Kidney tubule cell (primary cell): ENCODE data around the gene DHCR24.

ENCODE experiments used
- DNase-seq: peaks from one replicate; pipeline ENCODE4 v3.0.0-alpha.2; 2018; ENCODE audit warnings: low spot score

Gene DHCR24

DNA sequence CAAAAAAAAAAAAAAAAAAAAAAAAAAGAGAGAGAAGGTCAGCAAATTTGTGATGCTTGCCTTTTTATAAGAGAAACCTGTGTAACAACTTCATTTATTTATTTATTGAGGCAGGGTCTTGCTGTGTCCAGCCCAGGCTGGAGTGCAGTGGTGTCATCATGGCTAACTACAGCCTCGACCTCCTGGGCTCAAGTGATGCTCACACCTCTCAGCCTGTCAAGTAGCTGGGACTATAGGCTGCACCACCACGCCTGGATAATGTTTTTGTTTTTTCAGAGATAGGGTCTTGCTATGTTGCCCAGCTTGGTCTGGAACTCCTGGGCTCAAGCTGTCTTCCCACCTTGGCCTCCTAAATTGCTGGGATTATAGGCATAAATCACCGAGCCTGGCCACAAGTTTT, 42.4 kb downstream of the DHCR24 start:
- DNase-seq, result no peak

DNA sequence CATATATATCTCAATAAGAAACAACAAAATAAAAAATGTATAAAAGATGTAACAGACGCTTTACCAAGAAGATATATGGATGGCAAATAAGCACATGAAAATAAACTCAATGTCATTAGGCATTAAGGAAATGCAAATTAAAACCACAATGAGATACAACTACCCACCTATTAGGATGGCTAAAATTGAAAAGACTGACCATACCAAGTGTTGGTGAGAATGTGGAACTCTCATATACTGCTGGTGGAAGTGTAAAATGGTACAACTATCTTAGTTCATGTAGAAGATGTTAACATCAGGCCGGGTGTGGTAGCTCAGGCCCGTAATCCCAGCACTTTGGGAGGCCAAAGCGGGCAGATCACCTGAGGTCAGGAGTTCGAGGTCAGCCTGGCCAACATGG, 43.5 kb downstream of the DHCR24 start:
- DNase-seq, result no peak

DNA sequence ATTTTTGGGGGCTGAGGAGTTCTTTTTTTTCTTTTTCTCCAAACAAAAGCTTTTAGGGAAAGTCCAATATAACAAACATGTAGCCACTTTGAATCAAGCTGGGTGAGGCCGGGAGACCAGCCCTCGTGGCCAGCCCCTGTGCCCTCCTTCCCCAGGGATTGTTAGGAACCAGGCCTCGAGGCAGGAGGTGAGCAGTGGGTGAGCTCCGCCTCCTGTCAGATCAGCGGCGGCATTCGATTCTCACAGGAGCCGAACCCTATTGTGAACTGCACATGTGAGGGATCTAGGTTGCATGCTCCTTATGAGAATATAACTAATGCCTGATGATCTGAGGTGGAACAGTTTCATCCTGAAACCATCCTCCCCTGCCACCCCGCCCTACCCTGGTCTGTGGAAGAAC, 44.0 kb downstream of the DHCR24 start:
- DNase-seq, result no peak

DNA sequence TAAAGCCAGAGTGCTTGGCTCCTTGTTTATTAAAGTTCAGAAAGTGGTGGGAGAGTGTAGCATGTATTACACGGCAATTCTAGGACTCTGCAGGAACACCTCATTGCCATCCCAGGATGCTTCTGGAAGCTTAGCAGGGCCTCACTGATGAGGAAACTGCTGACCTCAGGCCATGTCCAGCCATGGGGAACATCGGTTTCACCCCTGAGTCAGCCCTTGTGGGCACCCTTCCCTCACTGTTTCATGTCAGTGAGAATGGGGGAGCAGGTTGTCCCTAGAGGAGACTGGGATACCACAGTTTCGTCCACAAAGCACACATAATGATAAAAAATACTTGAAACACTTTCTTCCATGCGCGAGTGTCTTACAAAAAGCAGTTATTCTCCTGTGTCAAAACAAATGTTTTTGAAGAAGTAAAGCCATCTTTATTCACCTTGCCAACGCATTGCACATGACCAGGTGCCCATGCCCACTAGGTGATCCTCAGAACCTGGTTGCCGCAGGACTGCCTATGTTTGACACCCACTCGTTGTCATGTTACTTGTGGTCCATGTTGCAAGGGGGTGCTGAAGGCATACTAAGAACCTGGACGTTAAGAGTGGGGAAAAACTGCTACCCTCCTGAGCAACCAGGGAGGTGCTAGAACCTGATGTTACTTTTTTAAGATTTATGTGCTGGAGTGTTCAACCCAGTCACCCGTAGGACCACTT, 44.6 kb downstream of the DHCR24 start:
- no peak for DNase-seq

DNA sequence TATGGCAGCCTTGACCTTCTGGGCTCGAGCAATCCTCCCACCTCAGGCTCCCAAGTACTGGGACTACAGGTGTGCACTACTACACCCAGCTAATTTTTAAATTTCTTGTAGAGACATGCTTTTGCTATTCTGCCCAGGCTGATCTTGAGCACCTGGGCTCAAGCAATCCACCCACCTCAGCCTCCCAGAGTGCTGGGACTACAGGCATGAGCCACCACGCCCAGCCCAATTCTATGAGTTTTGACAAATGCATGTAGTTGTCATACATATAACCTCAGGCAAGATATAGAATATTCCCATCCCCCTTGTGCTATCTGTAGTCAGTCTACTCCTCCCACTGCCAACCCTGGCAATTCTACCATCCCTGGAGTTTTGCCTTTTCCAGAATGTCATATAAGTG, 47.2 kb downstream of the DHCR24 start:
- no peak for DNase-seq

DNA sequence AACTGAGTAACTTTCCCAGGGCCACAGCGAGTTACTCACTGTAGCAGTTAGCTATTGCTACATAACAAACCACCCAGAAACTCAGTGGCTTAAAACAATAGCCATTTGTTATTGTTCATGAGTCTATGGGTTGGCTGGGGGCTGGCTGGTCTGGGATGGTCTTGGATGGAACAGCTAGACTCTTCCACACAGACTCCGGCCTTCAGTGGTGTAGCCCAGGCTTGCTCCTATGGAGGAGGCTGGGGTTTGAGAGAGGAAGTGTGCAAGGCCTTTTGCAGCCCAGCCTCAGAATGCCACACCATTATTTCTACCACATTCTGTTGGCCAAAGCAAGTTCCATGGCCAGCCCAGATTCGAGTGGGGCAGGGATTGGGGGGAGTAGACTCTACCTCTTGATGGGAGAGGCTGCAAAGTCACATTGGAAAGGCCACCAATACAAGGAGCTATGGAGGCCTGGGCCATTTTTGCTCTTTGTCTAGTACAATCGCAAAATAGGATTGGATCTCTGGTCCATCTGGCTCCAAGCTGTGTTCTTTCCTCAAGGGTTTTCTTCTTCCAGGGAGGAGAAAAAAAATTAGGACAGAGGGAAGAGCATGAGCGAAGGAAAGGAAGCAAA, 48.3 kb downstream of the DHCR24 start:
- DNase-seq, result no peak

DNA sequence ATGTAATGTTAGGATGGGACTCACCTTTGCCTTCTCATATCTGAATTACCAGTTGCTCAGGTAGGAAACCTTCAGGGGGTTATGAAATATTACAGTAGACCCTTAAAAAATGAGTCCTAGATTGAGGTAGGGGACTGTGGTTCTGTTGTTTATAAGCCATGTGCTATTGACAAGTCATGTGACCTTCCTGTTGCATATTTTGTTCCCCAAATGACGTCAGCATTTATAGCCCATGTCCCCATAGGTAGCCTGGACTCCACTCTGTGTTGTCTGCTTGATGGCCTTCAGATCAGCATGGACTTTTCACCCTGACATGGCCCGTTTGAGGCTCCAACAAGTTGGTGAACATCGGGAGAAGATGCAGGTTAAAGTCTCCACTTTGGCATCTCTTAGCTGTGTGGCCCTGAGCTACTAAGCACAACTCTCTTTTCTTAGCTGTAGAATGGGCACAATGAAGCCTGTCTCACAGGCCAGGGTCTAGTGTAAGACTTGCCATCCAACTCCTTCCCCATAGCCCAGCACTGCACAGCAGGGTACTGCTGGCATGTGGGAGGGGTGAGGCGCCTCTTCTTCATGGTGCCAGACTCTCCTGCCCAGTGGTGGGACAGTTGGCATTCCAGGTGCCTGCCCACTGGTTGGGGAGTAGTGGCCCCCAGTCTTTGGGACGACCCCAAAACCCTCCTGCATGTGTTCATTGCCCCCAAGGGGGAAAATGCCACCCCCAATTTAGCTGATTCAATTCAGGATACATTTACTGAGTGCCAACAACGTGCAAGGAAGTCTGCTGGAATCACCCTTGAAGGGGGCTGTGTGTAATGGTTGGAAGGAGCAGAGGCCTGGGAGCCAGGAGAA, 49.8 kb downstream of the DHCR24 start:
- no peak for DNase-seq

DNA sequence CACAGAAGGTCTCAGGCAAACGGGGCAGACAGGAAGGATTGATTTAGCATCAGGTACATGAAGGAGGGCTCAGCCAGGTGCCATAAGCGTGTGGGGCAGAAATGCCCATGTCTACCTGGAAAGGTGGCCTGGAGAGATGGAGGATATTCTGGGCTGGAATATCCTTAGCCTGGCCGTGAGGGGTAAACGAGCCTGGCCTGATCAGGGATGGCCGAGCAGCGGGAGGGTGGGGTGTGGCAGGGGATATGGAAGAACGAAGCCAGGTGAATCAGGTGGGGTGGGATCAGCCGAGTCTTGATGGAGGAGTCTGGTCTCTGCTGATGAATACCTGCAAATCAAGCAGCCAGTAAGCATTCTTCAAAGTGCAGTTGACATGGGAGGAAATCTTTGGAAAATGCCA, 50.4 kb downstream of the DHCR24 start:
- DNase-seq, result no peak

DNA sequence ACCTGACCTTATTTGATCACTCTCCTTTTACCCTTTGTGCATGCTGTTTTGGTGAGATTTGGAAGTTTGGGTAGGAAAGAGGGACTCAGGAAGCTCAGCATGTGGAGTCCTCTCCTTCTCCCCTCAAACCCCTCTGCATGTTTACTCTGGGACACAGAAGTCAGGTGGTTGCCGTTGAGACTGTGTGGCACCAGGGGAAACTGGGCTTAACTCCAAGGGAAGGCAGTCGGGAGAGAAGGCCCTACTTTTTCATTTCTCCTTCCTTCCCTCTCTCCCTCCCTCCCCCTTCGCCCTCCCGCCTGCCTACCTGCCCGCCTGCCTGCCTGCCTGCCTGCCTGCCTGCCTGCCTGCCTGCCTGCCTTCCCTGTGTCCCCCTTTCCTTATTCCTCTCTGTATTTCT, 51.0 kb downstream of the DHCR24 start:
- DNase-seq, result no peak

DNA sequence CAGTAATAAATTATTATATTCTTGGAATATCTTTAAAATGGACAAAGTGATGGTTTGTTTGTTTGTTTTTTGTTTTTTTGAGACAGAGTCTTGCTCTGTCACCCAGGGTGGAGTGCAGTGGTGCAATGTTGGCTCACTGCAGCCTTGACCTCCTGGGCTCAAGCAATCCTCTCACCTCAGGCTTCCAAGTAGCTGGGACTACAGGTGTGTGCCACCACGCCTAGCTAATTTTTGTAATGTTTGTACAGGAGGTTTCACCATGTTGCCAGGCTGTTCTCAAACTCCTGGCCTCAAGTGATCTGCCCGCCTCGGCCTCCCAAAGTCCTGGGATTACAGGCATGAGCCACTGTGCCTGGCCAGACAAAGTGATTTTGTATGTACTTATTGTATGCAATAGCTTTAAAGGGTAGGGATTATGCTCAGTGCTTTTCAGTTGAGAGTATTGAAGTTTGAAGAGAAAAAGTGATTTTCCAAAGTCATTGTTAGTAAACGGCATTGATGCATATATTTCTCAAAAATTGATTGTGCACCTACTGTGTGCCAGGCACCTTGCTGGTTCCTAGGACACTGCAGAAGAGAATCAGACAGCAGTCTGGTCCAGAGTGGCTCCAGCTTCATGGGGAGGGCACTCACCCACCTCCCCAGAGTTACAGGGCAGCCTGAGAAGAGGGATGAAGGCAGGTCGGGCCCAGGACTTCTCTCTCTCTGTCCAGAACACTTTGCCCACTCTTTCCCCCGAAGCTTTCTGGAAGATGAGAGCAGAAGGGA, 51.7 kb downstream of the DHCR24 start:
- no peak for DNase-seq

DNA sequence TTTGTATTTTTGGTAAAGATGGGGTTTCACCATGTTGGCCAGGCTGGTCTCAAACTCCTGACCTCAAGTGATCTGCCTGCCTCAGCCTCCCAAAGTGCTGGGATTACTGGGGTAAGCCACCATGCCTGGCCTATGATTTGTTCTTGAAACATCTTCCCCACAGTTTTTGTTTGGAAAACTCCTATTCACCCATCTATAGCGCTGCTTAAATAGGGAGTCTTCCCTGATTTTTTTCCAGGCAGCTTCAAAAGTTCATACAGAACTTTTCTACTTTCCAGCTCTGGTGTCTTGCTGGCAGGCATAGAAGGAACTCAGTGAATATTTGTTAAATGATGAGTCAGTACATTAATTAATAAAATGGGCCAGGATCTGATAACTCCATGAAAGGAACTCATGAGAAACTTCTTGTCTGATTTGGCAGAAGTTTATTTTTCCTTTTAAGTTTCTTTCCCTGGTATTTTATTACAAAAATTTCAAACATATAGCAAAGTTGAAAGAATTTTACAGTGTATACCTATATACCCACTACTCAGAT, 52.9 kb downstream of the DHCR24 start:
- DNase-seq, result no peak

DNA sequence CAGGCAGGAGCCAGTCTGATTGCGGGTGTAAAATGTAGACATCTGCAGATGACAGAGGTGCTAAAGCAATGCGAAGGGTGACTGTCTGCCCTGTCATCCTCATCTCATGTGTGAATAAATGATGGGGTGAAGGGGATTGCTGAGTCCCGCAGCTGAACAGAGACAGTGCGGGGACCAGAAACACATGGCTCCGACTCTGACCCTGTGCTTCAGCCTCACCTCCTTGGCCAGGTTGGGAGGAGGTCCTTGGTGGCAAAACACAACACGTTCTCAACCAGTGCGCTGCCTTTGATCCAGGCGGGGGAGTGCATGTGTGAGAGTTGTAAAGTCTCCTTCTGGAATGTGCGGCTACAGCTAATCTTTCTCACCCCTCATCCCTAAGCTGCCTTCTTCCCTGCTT, 53.9 kb downstream of the DHCR24 start:
- DNase-seq, result no peak

DNA sequence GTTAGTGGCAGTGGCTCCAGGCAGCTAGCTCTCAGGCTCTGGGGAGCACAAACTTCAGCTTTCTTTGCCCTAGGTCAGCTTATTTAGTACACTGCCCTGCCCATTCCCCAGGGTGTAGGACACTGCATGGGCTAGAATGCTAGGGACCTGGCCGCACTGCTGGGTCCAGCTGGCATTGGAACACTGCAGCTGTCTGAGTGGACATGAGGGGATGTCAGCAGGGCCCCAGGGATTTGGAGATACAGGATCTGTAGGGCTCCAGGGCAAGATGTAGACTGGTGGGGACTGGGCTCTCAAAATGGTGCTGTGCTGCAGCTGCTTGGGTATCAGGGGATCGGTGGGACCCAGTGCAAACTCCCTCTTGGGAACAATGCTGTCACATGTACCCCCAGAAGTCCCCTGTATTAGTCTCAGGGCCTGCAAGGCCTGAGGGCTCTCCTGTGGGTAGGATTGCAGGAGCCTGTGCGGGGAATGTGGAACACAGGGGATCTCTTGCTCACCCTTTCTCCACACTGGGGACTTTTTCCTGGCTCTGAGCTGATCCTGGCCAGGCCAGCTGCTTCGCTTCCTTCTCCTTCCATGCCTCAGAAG, 60.7 kb downstream of the DHCR24 start:
- no peak for DNase-seq

DNA sequence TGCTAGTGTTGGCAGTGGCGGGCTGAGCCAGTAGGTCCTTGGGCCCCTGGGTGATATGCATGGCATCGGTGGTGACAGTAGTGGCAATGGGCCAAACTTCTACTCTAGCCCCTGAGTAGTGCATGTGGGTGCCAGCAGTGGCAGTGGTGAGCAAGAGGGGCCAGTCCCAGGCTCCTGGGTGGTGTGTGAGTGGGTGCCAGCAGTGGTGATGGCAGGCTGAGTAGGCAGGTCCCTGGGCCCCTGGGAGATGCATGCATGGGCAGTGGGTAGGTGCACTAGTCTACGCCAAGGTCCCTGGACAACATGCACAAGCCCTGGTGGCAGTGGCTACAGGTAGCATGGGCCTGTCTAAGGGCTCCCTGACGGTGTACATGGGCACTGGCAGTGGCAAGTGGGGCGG, 61.3 kb downstream of the DHCR24 start:
- DNase-seq, result no peak

DNA sequence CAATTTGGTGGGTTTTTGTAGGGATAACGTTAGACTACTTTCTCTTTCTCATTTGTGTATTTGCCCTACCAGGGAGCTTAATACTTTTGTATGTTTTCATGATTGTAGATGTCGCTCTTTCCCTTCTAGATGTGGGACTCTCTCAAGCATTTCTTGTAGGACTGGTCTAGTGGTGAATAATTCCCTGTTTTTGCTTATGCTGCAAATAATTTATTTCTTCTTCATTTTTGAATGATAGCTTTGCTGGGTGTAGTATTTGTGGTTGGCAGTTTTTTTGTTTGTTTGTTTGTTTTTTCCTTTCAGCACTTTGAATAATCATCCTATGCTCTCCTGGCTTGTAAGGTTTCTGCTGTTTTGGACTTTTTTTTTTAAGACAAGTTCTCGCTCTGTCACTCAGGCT, 63.3 kb downstream of the DHCR24 start:
- no peak for DNase-seq

DNA sequence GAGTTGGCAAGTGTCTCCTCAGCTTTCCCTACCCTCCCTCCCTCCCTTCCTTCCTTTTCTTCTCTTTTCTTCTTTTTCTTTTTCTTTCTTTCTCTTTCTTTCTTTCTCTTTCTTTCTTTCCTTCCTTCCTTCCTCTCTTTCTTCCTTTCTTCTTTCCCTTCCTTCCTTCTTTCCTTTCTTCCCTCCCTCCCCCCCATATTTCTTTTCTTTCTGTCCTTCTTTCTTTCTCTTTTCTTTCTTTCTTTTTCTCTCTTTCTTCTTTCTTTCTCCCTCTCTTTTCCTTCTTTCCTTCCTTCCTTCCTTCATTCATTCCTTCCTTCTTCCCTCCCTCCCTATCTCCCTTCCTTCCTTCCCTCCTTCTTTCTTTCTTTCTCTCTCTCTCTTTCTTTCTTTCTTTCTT, 67.3 kb downstream of the DHCR24 start:
- no peak for DNase-seq

DNA sequence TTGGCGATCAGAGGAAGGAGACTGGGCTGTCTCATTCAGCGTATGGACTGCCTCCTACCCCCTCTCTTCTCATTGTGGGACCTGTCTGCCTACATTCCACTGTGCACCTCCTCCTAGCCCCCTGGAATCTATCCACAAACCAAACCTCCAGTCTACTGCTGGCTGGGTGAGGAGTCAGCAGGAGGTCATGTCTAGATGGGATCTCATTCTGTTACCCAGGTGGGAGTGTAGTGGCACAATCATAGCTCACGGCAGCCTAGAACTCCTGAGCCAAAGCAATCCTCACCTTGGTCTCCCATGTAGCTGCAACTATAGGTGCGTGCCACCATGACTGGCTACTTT, 67.8 kb downstream of the DHCR24 start:
- DNase-seq, result no peak

DNA sequence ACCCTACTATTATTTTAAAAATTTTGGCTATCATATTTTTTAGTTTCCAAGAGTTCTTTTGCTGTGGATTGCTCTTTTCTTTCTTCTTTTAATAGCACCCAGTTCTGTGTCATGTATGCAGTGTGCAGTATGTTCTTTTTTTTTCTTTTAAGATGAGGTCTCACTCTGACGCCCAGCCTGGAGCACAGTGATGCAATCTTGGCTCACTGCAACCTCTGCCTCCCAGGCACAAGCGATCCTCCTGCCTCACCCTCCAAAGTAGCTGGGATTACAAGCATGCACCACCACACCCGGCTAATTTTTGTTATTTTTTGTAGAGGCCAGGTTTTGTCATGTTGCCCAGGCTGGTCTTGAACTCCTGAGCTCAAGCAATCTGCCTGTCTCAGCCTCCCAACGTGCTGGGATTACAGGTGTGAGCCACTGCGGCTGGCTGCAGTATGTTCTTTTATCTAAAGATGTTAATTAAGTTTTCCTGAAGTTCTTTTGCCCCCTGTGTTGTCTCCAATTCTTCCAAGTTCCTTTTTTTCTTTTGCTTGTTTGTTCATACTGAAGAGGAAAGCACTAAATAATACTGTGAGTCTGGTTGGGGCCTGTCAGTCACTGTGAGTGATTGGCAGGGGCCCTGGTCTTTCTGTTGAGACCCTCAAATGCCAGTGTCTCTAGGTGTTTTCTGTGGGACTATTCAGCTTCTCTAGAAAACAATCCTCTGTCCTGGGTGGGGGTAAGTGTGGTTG, 68.4 kb downstream of the DHCR24 start:
- no peak for DNase-seq

DNA sequence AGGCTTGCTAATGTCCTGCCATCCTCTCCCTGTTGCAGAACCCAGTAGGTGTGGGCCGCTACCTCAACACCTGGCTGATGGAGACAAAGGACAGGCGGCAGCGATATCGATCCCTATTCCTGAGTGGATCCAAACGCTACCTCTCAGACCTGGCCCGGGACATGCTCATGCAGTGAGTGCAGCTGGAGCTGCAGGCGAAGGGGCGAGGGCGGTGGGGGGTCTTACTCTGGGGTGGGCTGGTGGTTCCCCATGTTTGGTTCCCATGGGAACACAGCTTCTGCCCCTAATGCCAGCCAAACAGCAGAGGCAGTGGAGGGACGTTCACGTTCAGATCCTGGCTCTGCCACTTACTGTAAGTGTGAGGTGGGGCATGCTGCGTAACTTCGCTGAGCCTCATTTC, 70.0 kb downstream of the DHCR24 start:
- no peak for DNase-seq

DNA sequence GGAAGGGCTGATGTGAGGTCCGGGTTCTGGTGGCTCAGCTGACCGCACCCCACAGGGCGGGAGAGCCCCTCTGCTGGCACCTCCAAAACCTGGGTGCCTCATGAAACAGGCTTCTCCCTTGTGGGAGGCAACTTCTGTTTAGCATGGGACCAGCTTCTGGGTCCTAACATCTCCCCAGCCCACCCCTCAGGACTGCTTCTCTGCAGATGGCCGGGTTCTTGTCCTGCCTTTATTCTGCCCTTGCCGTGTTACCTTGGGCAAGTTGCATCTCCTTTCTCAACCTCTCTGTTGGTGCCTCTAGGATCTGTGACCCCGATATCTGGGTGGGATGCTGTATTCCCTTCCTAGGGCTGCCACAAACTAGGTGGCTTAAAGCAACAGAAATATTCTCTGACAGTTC, 70.9 kb downstream of the DHCR24 start:
- no peak for DNase-seq
